Kidney (tissue), 14 donors: ENCODE results near the gene TPO. TPM values are rescaled to one million over a fixed set of nuclear protein-coding genes. Genes with fewer than 3 reads are reported as not detected.
"Not testable (repeated sequence)": the region's sequence is repeated elsewhere in the genome, so short reads cannot be mapped to it uniquely, and the experiment has no call there.

ENCODE experiments used
- DNase-seq, 5 donors: peaks; one replicate each; pipeline ENCODE4 v3.0.0-alpha.2; 2013 to 2020
- FAIRE-seq: peaks from 2 replicates; lab custom pipeline; 2012; peaks lifted over from hg19 to GRCh38; lab: Jason Lieb, UNC
- H3K27ac ChIP-seq, 2 donors: one replicate each; pipeline ENCODE4 v1.7.0; 2013; ENCODE audit warnings: low read depth in 2 of 2, low read length in 2 of 2, inconsistent platforms in 1 of 2
- H3K27me3 ChIP-seq: one replicate; pipeline ENCODE4 v1.7.1; 2013; ENCODE audit warnings: low read length, inconsistent platforms; ENCODE audit not compliant: control insufficient read depth, insufficient read depth
- H3K36me3 ChIP-seq, 3 donors: one replicate each; pipeline versions ENCODE4 v1.7.0 to v1.7.1; 2013; ENCODE audit warnings: low read length in 3 of 3, control low read depth in 1 of 3, inconsistent platforms in 1 of 3; ENCODE audit not compliant: insufficient read depth in 3 of 3, control insufficient read depth in 2 of 3
- H3K4me1 ChIP-seq, 3 donors: one replicate each; pipeline versions ENCODE4 v1.7.0 to v1.7.1; 2013; ENCODE audit warnings: low read length in 3 of 3, inconsistent platforms in 1 of 3, low read depth in 1 of 3; ENCODE audit not compliant: control insufficient read depth in 2 of 3, insufficient read depth in 2 of 3
- H3K4me3 ChIP-seq, 3 donors: one replicate each; pipeline versions ENCODE4 v1.7.0 to v1.8.1; 2013; ENCODE audit warnings: low read length in 3 of 3, control low read depth in 1 of 3, inconsistent platforms in 1 of 3
- H3K9ac ChIP-seq, 3 donors: one replicate each; pipeline versions ENCODE4 v1.7.0 to v1.7.1; 2013; ENCODE audit warnings: low read length in 3 of 3, control low read depth in 1 of 3, inconsistent platforms in 1 of 3
- H3K9me3 ChIP-seq, 3 donors: one replicate each; pipeline versions ENCODE4 v1.7.0 to v1.7.1; 2013; ENCODE audit warnings: low read length in 3 of 3, control low read depth in 1 of 3, inconsistent platforms in 1 of 3; ENCODE audit not compliant: control insufficient read depth in 2 of 3, insufficient read depth in 1 of 3
- CTCF ChIP-seq: IDR thresholded peaks from 3 replicates; pipeline ENCODE4 v1.5.1; 2012; ENCODE audit warnings: mild to moderate bottlenecking, moderate library complexity, borderline replicate concordance; ENCODE audit not compliant: insufficient read depth; ENCODE audit errors: extremely low read depth
- intact Hi-C: fragments of 100-400 bp; cut with DNase I; formaldehyde crosslinking; loops from one replicate; pipeline ENCODE4 v1.11.1; 2022
- polyA plus RNA-seq: library from polyadenylated mRNA; stranded (reverse); fragments of 350-450 nt; fragmentation: Illumina TruSeq; extraction: RNeasy Lipid Tissue Mini Kit (QIAGEN cat#74804); gene quantifications from one replicate; pipeline ENCODE4 v1.2.3, GENCODE V29; 2014; ENCODE audit warnings: low read depth, low replicate concordance; ENCODE audit not compliant: insufficient read depth
- total RNA-seq: library from RNA; stranded (reverse); fragmentation: NEBNext Ultra II Directional; extraction: Animal tissue kit (Norgen Biotek cat#: 25700); gene quantifications from one replicate; pipeline ENCODE4 v1.2.1, GENCODE V29; 2021
- donor health status: control.
- donor health status: control.
- donor health status: control.
- donor health status: control.
- donor health status: control.
- donor health status: DM: yes; HTN: yes; CAD: no.
- donor health status: Normal renal cell carcinoma (clear cell type).

The TPO gene
- total and polyA plus RNA-seq, 2 donors from 2014 or later = not detected

GRCh38 chr2:1577846-1578245, 164.6 kb downstream of the TPO start:
- H3K4me1 ChIP-seq = no peaks in the 10 kb centered on the region
- DNase-seq (no peak), FAIRE-seq (no peak)
- H3K27me3 ChIP-seq = no peaks in the 10 kb centered on the region
- no peak overlapping the region for H3K27ac ChIP-seq
- no peaks in the 10 kb centered on the region for H3K9me3 ChIP-seq
- TF ChIP-seq CTCF = no peak
- intact Hi-C loops = no loop called here
- H3K9ac ChIP-seq = no peak overlapping the region
- H3K36me3 ChIP-seq = no peaks in the 10 kb centered on the region
- H3K4me3 ChIP-seq = no peak overlapping the region

- intact Hi-C loops, H3K4me3 ChIP-seq, H3K27ac ChIP-seq, H3K9ac ChIP-seq, H3K4me1 ChIP-seq, FAIRE-seq, H3K36me3 ChIP-seq, H3K9me3 ChIP-seq, H3K27me3 ChIP-seq: not testable (repeated sequence)
- peak in 1 of 5 donors; percentile 13 for DNase-seq
These were observed 168.1 kb downstream of the TPO start for GRCh38 chr2:1581257-1581964.

DNA sequence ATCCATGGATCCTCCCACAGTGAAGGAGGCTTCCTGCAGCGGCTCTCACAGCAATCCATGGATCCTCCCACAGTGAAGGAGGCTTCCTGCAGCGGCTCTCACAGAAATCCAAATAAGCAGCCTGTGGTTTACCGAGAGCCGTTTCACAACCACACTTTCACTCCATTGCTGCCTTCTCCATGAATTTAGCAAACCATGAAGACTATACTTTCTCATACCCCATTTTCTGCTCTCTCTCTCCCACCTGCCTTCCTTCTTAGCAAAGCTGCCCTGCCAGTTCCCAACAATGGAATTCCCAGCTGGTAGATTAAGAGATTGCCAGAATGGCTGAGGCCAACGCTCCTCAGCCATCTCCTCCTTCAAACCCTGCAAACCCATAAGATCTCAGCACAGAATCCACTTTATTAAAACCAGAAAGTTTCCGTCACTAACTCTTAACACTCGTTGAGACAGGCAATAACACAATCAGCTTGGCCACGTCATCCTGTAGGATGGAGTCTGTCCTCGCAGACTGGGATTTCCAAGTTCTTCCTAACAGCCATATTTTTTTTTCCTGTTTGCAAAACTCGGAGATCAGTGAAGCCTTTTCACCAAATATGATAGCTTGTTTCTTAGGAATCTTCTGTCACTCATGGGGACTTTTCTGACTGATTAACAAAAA, 168.8 kb downstream of the TPO start:
- DNase-seq (peak in 1 of 5 donors; percentile 28), FAIRE-seq (no peak)
- no peak overlapping the region for H3K9ac ChIP-seq

More for the DNA sequence above, 168.8 kb downstream of the TPO start:
- H3K4me3 ChIP-seq = no peak overlapping the region
- H3K27ac ChIP-seq = no peak overlapping the region
- no peak for TF ChIP-seq CTCF
- H3K9me3 ChIP-seq = no peaks in the 10 kb centered on the region
- no peaks in the 10 kb centered on the region for H3K4me1 ChIP-seq
- no peaks in the 10 kb centered on the region for H3K36me3 ChIP-seq
- intact Hi-C loops = no loop called here
- no peaks in the 10 kb centered on the region for H3K27me3 ChIP-seq
